ENCODE measurements around the gene CA10. TPM values are rescaled to one million over a fixed set of nuclear protein-coding genes. Genes with fewer than 3 reads are reported as not detected.
A peak's percentile ranks its signal among the peaks of the same experiment; 100 is the strongest.

CA10 gene
- total RNA-seq, 1 donor from 2014 or later = not detected

- Mint-ChIP-seq H3K27me3 (ENCODE audit: low read depth) (peaks cover 16% of the 10 kb centered on the region), H3K36me3 (ENCODE audit: low read depth) (no peaks in the 10 kb centered on the region), H3K4me1 (ENCODE audit: low read depth) (no peaks in the 10 kb centered on the region), H3K27ac (ENCODE audit: unreplicated experiment) (no peak overlapping the region), H3K9me3 (ENCODE audit: low read depth) (no peaks in the 10 kb centered on the region), H3K4me3 (ENCODE audit: unreplicated experiment) (no peak overlapping the region)
- no peak for TF ChIP-seq CTCF (IDR thresholded peaks at IDR 0.05)
- DNase-seq (ENCODE audit: low spot score) = no peak
These were observed 38.0 kb downstream of the CA10 start for GRCh38 chr17:52120465-52120864.

- peaks cover 35% of the 10 kb centered on the region for H3K27me3 Mint-ChIP-seq (ENCODE audit: low read depth)
- no peak for DNase-seq (ENCODE audit: low spot score)
- H3K4me3 Mint-ChIP-seq (ENCODE audit: unreplicated experiment) = no peak overlapping the region
- no peak overlapping the region for H3K27ac Mint-ChIP-seq (ENCODE audit: unreplicated experiment)
- H3K4me1 Mint-ChIP-seq (ENCODE audit: low read depth) = no peaks in the 10 kb centered on the region
- no peaks in the 10 kb centered on the region for H3K9me3 Mint-ChIP-seq (ENCODE audit: low read depth)
- H3K36me3 Mint-ChIP-seq (ENCODE audit: low read depth) = no peaks in the 10 kb centered on the region
- no peak for TF ChIP-seq CTCF (IDR thresholded peaks at IDR 0.05)
These were observed 47.5 kb downstream of the CA10 start for GRCh38 chr17:52110923-52111581.

- H3K4me1 Mint-ChIP-seq (ENCODE audit: low read depth) = no peaks in the 10 kb centered on the region
- H3K36me3 Mint-ChIP-seq (ENCODE audit: low read depth) = no peaks in the 10 kb centered on the region
- H3K9me3 Mint-ChIP-seq (ENCODE audit: low read depth) = no peaks in the 10 kb centered on the region
- H3K4me3 Mint-ChIP-seq (ENCODE audit: unreplicated experiment) = no peak overlapping the region
- H3K27ac Mint-ChIP-seq (ENCODE audit: unreplicated experiment) = no peak overlapping the region
- TF ChIP-seq CTCF (IDR thresholded peaks at IDR 0.05) = peak; percentile 99
- H3K27me3 Mint-ChIP-seq (ENCODE audit: low read depth) = peaks cover 21% of the 10 kb centered on the region
- no peak for DNase-seq (ENCODE audit: low spot score)
These were observed 51.8 kb downstream of the CA10 start for GRCh38 chr17:52106638-52107261.

GRCh38 chr17:52106072-52106471, 52.4 kb downstream of the CA10 start:
- no peak for DNase-seq (ENCODE audit: low spot score)
- no peak overlapping the region for H3K4me3 Mint-ChIP-seq (ENCODE audit: unreplicated experiment)
- peaks cover 18% of the 10 kb centered on the region for H3K27me3 Mint-ChIP-seq (ENCODE audit: low read depth)
- no peaks in the 10 kb centered on the region for H3K9me3 Mint-ChIP-seq (ENCODE audit: low read depth)
- TF ChIP-seq CTCF (IDR thresholded peaks at IDR 0.05) = no peak
- no peak overlapping the region for H3K27ac Mint-ChIP-seq (ENCODE audit: unreplicated experiment)
- H3K36me3 Mint-ChIP-seq (ENCODE audit: low read depth) = no peaks in the 10 kb centered on the region
- H3K4me1 Mint-ChIP-seq (ENCODE audit: low read depth) = no peaks in the 10 kb centered on the region

- no peak overlapping the region for H3K27ac Mint-ChIP-seq (ENCODE audit: unreplicated experiment)
- H3K4me1 Mint-ChIP-seq (ENCODE audit: low read depth) = no peaks in the 10 kb centered on the region
- H3K9me3 Mint-ChIP-seq (ENCODE audit: low read depth) = no peaks in the 10 kb centered on the region
- TF ChIP-seq CTCF (IDR thresholded peaks at IDR 0.05) = no peak
- H3K27me3 Mint-ChIP-seq (ENCODE audit: low read depth) = peaks cover 15% of the 10 kb centered on the region
- H3K4me3 Mint-ChIP-seq (ENCODE audit: unreplicated experiment) = no peak overlapping the region
- no peaks in the 10 kb centered on the region for H3K36me3 Mint-ChIP-seq (ENCODE audit: low read depth)
- no peak for DNase-seq (ENCODE audit: low spot score)
These were observed 52.9 kb downstream of the CA10 start for GRCh38 chr17:52105591-52105990.

Data from chondrocyte (in vitro differentiated cells).